ENCODE measurements around the gene EXOSC5.
"Not testable (repeated sequence)": the region's sequence is repeated elsewhere in the genome, so short reads cannot be mapped to it uniquely, and the experiment has no call there.

The EXOSC5 gene

GRCh38 chr19:41426116-41426841, 29.1 kb upstream of the EXOSC5 start:
- no peak for DNase-seq (ENCODE audit: low read depth)

- no peak for DNase-seq (ENCODE audit: low read depth)
These were observed 28.3 kb upstream of the EXOSC5 start for GRCh38 chr19:41425174-41426115.

- no peak for DNase-seq (ENCODE audit: low read depth)
These were observed 27.4 kb upstream of the EXOSC5 start for GRCh38 chr19:41424335-41425173.

GRCh38 chr19:41422955-41423354, 25.8 kb upstream of the EXOSC5 start:
- no peak for DNase-seq (ENCODE audit: low read depth)

GRCh38 chr19:41422456-41422855, 25.3 kb upstream of the EXOSC5 start:
- no peak for DNase-seq (ENCODE audit: low read depth)

- no peak for DNase-seq (ENCODE audit: low read depth)
These were observed 24.8 kb upstream of the EXOSC5 start for GRCh38 chr19:41421973-41422372.

- DNase-seq (ENCODE audit: low read depth): no peak
These were observed 24.2 kb upstream of the EXOSC5 start for GRCh38 chr19:41421314-41421713.

- DNase-seq (ENCODE audit: low read depth): no peak
These were observed 23.1 kb upstream of the EXOSC5 start for GRCh38 chr19:41420101-41420880.

GRCh38 chr19:41416194-41416674, 19.1 kb upstream of the EXOSC5 start:
- no peak for DNase-seq (ENCODE audit: low read depth)

GRCh38 chr19:41415154-41415571, 18.0 kb upstream of the EXOSC5 start:
- no peak for DNase-seq (ENCODE audit: low read depth)

GRCh38 chr19:41414461-41414860, 17.3 kb upstream of the EXOSC5 start:
- DNase-seq (ENCODE audit: low read depth): no peak

- DNase-seq (ENCODE audit: low read depth): no peak
These were observed 16.8 kb upstream of the EXOSC5 start for GRCh38 chr19:41413947-41414346.

- DNase-seq (ENCODE audit: low read depth): no peak
These were observed 15.8 kb upstream of the EXOSC5 start for GRCh38 chr19:41412953-41413352.

GRCh38 chr19:41411968-41412265, 14.8 kb upstream of the EXOSC5 start:
- DNase-seq (ENCODE audit: low read depth): no peak

- no peak for DNase-seq (ENCODE audit: low read depth)
These were observed 14.2 kb upstream of the EXOSC5 start for GRCh38 chr19:41411100-41411967.

GRCh38 chr19:41410336-41411054, 13.3 kb upstream of the EXOSC5 start:
- DNase-seq (ENCODE audit: low read depth): no peak

GRCh38 chr19:41409288-41409687, 12.1 kb upstream of the EXOSC5 start:
- no peak for DNase-seq (ENCODE audit: low read depth)

- not testable (repeated sequence) for DNase-seq (ENCODE audit: low read depth)
These were observed 11.7 kb upstream of the EXOSC5 start for GRCh38 chr19:41408846-41409245.

GRCh38 chr19:41408256-41408655, 11.1 kb upstream of the EXOSC5 start:
- no peak for DNase-seq (ENCODE audit: low read depth)

GRCh38 chr19:41407271-41407670, 10.1 kb upstream of the EXOSC5 start:
- DNase-seq (ENCODE audit: low read depth): no peak
